Mesothelial cell of epicardium (in vitro differentiated cells): ENCODE measurements around the gene RPP25. TPM values are rescaled to one million over a fixed set of nuclear protein-coding genes. Genes with fewer than 3 reads are reported as not detected.
"Not testable (repeated sequence)": the region's sequence is repeated elsewhere in the genome, so short reads cannot be mapped to it uniquely, and the experiment has no call there.

Source experiments
- DNase-seq, 2 experiments: peaks; one replicate each; pipeline ENCODE4 v3.0.0; 2021; ENCODE audit warnings: low spot score in 2 of 2; ENCODE audit not compliant: unreplicated experiment in 2 of 2
- H3K27ac Mint-ChIP-seq: 2 replicates; pipeline ENCODE4 v1.8.0; 2021; ENCODE audit warnings: mixed read lengths
- H3K27me3 Mint-ChIP-seq: 2 replicates; pipeline ENCODE4 v1.8.0; 2021; ENCODE audit warnings: low read depth, mixed read lengths
- H3K36me3 Mint-ChIP-seq: 2 replicates; pipeline ENCODE4 v1.8.0; 2021; ENCODE audit warnings: mixed read lengths
- H3K4me1 Mint-ChIP-seq: 2 replicates; pipeline ENCODE4 v1.8.0; 2021; ENCODE audit warnings: mixed read lengths
- H3K4me3 Mint-ChIP-seq: 2 replicates; pipeline ENCODE4 v1.8.0; 2021; ENCODE audit warnings: mild to moderate bottlenecking, moderate library complexity, mixed read lengths
- H3K9me3 Mint-ChIP-seq: 2 replicates; pipeline ENCODE4 v1.8.0; 2021; ENCODE audit warnings: mixed read lengths
- total RNA-seq: library from RNA; stranded (reverse); gene quantifications from 3 replicates; pipeline ENCODE4 v1.2.1, GENCODE V29; 2021
- TF ChIP-seq, protein P1 (sequence below): fragments of 200-600 bp; sonication (generic); IDR thresholded peaks from one replicate; pipeline ENCODE4 v1.5.0; 2021; ENCODE audit warnings: antibody characterized with exemption; ENCODE audit not compliant: unreplicated experiment

Gene RPP25
- total RNA-seq, 1 donor from 2014 or later = 3.8 TPM

DNA sequence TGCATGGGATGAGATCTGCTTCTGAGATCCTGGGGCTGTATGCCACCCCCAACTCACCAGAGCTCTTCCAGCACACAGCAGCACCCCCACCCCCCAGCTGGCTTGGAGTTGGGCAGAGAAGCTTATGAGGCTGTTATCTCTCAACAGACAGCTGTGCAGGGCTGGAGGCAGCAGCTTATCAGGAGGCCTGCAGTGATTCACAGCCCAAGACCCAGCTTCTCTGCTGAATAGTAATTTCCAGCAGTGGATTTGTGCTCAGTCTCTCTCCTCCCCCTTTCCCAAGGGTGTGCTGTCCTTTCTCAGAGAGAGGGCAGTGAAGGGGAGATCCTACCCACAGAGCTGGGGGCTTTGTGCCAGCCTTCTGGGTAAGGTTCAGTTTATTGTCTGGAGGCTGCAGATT is 2.1 kb downstream of the RPP25 start:
- H3K4me1 Mint-ChIP-seq = peaks cover 31% of the 10 kb centered on the region
- no peaks in the 10 kb centered on the region for H3K36me3 Mint-ChIP-seq
- peak overlapping the region; percentile 73 for H3K27ac Mint-ChIP-seq
- peaks cover 48% of the 10 kb centered on the region for H3K27me3 Mint-ChIP-seq
- TF ChIP-seq, protein P1, sequence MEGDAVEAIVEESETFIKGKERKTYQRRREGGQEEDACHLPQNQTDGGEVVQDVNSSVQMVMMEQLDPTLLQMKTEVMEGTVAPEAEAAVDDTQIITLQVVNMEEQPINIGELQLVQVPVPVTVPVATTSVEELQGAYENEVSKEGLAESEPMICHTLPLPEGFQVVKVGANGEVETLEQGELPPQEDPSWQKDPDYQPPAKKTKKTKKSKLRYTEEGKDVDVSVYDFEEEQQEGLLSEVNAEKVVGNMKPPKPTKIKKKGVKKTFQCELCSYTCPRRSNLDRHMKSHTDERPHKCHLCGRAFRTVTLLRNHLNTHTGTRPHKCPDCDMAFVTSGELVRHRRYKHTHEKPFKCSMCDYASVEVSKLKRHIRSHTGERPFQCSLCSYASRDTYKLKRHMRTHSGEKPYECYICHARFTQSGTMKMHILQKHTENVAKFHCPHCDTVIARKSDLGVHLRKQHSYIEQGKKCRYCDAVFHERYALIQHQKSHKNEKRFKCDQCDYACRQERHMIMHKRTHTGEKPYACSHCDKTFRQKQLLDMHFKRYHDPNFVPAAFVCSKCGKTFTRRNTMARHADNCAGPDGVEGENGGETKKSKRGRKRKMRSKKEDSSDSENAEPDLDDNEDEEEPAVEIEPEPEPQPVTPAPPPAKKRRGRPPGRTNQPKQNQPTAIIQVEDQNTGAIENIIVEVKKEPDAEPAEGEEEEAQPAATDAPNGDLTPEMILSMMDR = no peak
- peak overlapping the region; percentile 56 for H3K4me3 Mint-ChIP-seq
- no peaks in the 10 kb centered on the region for H3K9me3 Mint-ChIP-seq
- DNase-seq = no peak

DNA sequence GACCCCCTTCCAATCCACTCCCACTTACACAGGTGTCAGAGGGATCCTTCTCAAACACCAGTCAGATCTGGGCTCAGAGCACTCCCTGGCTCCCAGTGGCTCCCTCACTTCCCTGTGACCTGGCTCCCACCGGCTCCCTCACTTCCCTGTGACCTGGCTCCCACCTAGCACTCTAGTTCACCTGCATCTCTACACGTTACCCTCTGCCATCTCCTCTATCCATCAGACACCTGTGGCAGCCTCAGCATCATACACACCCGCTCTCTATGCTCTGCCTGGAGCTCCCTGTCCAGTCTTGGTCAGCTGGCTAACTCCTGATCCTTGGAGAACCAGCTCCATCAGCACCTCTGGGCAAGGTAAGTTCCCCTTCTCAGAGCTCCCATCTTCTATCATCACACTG is 5.6 kb downstream of the RPP25 start:
- Mint-ChIP-seq H3K9me3 (no peaks in the 10 kb centered on the region), H3K27ac (no peak overlapping the region), H3K27me3 (peaks cover 18% of the 10 kb centered on the region), H3K4me3 (no peak overlapping the region), H3K36me3 (no peaks in the 10 kb centered on the region), H3K4me1 (peaks cover 22% of the 10 kb centered on the region)
- no peak for DNase-seq
- TF ChIP-seq, protein P1 = no peak

DNA sequence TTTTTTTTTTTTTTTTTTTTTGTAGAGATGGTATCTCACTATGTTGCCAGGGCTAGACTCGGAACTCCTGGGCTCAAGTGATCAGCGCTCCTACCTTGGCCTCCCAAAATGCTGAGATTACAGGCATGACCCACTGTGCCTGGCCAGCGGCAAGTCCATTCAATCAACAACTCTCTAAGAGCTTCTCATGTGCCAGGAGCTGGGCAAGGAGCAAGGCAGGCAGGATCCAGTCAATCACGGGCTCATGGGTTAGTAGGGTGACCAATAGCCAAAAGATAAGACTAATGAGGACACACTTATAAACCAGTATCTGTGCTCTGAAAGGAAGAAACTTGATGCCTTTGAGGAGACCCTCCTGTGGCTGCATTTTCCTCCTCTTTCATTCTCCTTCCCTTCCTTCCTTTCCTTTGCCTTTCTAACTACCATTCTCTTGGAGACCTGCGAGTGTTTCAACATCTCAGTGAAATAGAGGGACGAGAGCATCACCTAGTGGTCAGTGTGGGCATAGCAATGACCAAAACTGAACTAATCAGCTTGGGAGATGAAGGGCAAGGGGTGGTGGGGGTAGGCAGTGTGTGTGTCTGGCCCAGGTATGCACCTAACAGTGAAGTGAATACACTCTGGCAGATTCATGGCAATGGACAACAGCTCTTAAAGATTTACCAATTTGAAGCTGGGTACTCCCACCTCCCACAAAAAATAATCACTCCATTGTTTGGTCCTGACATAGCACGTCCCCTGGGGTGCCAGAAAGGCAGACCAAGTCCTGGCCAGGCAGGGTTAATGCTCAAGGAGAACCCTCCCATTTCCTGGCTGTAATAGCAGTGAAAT is 6.3 kb downstream of the RPP25 start:
- H3K9me3 Mint-ChIP-seq = no peaks in the 10 kb centered on the region
- H3K27ac Mint-ChIP-seq = no peak overlapping the region
- TF ChIP-seq, protein P1 = peak; percentile 91
- H3K27me3 Mint-ChIP-seq = peaks cover 10% of the 10 kb centered on the region
- H3K4me1 Mint-ChIP-seq = peaks cover 19% of the 10 kb centered on the region
- H3K4me3 Mint-ChIP-seq = no peak overlapping the region
- no peaks in the 10 kb centered on the region for H3K36me3 Mint-ChIP-seq
- DNase-seq = peak; percentile 43 to 89

DNA sequence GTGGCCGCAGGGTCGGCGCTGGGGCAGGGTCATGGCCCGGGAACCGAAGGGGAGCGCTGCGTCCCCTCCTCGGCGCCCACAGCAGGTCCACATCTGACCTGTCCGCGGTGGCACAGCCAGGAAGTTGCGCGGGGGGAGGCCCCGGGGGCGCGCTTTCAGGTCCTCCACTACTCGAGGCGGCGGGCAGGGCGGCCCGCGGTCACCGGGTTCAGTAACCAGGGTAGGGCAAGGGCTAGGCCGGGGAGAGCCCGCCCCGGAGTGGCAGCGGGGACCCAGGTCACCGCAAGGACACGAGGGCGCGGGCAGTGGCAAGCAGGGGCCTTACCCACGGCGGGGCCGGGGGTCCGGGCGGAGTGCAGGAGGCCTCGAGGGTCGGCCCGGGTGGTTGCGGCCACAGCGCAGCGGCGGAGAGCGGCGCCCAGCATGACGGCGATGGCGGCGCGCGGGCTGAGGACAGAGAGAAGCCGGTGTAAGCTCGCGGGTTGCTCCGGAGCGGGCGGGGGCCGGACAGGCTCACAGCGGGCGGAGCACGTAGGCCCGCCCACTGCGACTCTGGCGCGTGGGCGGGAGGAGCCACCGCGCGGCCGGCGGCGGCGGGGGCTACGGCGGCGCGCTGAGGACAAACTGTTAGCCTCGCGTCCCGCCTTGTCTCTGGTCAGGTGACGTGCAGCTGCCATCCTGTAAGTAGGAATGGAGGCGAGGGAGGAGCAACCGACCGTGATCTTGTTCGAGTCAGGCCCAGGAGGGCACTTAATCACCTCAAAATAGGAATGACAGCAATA is 18.8 kb downstream of the RPP25 start, which contains the start of gene COX5A:
TSS of gene COX5A (minus strand) at position 484 of the 782 bp plus-strand sequence. CDS start at position 425, 59 bp downstream.
- H3K4me1 Mint-ChIP-seq = peaks cover 13% of the 10 kb centered on the region
- peak within 1 kb of the TSS; percentile 92 for H3K27ac Mint-ChIP-seq
- peaks cover 2% of the 10 kb centered on the region for H3K36me3 Mint-ChIP-seq
- peaks cover under 1% of the 10 kb centered on the region for H3K27me3 Mint-ChIP-seq
- TF ChIP-seq, protein P1 = no peak
- peak within 1 kb of the TSS; percentile 83 for H3K4me3 Mint-ChIP-seq
- DNase-seq = peak; percentile 86 to 87
- H3K9me3 Mint-ChIP-seq = no peaks in the 10 kb centered on the region

DNA sequence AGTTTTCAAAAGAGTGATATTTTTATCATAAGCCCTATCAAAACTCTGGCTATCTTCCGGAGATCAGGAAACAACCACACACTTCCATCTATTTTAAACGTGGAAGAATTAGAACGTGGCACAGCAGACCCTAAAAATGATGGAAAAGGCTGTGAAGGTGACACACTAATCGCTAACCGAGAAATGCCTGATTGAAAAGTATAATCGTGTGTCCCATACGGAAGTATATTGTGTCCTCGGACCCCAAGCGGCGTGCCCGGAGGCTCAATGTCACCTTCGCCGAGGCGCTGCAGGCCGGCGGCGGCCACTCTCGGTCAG is 19.3 kb downstream of the RPP25 start:
- H3K27ac Mint-ChIP-seq = peak overlapping the region; percentile 92
- no peaks in the 10 kb centered on the region for H3K27me3 Mint-ChIP-seq
- TF ChIP-seq, protein P1 = no peak
- H3K4me1 Mint-ChIP-seq = peaks cover 13% of the 10 kb centered on the region
- H3K9me3 Mint-ChIP-seq = no peaks in the 10 kb centered on the region
- H3K4me3 Mint-ChIP-seq = peak overlapping the region; percentile 83
- DNase-seq = no peak
- H3K36me3 Mint-ChIP-seq = peaks cover 2% of the 10 kb centered on the region

DNA sequence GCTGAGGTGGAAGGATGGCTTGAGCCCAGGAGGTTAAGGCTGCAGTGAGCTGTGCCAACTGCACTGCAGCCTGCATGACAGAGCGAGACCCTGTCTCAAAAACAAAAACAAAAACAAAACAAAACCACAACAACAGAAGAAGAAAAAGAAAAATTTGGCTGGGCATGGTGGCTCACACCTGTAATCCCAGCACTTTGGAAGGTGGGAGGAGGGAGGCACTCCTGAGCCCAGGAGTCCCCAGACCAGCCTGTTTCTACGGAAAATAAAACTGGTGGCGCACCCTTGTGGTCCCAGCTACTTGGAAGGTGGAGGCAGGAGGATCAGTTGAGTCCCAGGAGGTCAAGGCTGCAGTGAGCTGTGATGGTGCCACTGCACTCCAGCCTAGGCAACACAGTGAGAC is 21.4 kb downstream of the RPP25 start:
- Mint-ChIP-seq H3K27ac (peak overlapping the region; percentile 47), H3K4me1 (peaks cover 13% of the 10 kb centered on the region), H3K4me3 (peak overlapping the region; percentile 9)
- not testable (repeated sequence) for H3K36me3 Mint-ChIP-seq, DNase-seq, H3K9me3 Mint-ChIP-seq, H3K27me3 Mint-ChIP-seq
